Measurements from ENCODE around the gene CHRM3.
"Not testable (repeated sequence)": the region's sequence is repeated elsewhere in the genome, so short reads cannot be mapped to it uniquely, and the experiment has no call there.

CHRM3 gene

DNA sequence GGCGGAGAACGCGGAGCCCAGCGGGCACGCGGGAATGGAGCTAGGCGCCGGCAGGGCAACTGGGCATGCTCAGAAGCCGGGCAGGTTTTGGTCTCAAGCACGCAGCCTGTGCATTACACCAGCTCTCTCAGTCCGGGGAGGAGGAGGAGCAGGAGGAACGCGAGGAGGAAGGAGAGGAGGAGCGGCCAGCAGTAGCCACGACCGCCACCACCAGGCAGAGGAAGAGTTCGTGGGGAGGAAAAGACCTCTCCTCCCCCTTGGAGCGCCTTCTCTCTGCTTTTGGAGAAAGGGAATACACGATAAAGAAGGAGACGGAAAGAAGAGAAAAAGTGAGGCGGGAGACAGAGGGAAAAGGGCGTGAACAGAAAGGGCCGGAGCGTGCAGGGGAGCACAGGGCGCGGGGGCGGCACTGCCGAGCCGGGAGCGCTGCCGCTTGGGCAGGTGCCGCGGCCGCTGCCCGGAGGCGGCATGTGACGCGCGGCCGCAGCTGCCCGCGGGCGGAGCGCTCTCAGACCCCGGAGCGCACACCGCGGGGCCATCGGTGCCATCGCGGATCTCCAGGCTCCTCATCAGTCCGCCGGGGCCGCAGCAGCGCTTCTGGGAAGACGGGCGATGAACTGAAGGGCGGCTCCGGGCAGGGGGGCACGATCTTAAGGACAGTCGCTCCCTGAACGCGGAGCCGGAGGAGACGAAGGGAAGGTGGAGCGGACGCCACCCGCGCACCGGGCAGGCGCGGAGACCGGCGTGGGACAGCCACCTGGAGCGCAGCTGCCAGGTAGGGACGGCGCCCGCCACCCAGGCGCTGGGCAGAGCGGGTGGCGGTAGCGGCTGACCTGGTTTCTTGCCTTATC is at the start of gene CHRM3:
Gene CHRM3 (plus strand): TSS at position 116 of the 851 bp plus-strand sequence. CDS start 520,884 bp downstream, outside the sequence.
- Mint-ChIP-seq H3K27ac (no peak within 1 kb of the TSS), H3K9me3 (peaks cover 8% of the 10 kb centered on the region), H3K36me3 (no peaks in the 10 kb centered on the region), H3K4me1 (no peaks in the 10 kb centered on the region), H3K4me3 (peak within 1 kb of the TSS; percentile 19), H3K27me3 (peaks cover 36% of the 10 kb centered on the region)
- no peak for ATAC-seq

DNA sequence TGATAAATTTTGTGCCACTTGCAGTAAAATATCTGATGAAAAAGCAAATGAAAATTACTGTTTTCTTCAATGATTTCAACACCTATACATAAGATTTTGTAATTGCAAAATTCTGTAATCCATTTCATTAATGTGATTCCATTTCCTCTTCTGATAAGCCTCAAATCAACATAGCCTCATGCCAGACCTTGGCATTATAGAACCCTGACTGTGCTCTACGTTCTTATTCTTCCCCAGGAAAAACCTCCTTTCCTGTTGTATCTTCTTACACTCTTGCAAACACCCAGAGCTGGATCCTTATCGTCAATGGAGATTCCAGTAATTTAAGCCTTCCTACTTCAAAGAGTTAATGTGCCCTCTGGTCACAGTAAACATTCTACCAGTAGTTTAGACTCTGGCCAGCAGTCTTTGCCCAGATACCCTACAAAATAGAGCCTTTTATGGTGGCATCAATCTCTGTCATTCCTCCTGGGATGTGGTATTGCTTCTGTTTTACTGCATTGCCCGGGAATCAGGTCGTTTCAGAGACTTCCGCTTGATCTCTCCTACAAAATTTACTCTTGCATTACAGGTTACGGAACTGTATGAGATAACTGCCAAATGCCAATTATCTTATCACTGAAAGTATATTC is 48.5 kb upstream of the CHRM3 start:
- Mint-ChIP-seq H3K4me3 (no peak overlapping the region), H3K27me3 (no peaks in the 10 kb centered on the region)

DNA sequence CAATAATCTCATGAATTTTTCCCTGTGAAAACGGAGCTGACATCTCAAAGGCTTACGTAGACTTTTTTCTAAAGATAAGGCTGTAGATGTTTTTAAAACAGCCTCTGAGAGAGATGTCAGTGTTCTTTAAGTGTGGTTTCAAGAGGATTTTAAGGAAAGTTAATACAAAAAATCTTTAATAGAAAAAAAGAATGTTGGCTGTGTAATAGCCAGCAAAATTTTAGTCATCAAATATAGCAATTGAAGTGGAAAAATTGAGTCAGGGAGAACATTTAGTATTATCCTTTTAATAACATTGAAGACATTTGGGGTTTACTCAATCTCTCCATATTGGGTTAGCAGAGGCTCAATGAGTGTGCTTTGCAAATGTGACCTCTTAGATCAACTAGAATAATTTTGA is 38.6 kb upstream of the CHRM3 start:
- Mint-ChIP-seq H3K36me3 (no peaks in the 10 kb centered on the region), H3K4me1 (no peaks in the 10 kb centered on the region), H3K27ac (no peak overlapping the region), H3K4me3 (no peak overlapping the region), H3K27me3 (no peaks in the 10 kb centered on the region), H3K9me3 (no peaks in the 10 kb centered on the region)
- no peak for ATAC-seq

More for the DNA sequence above, 48.5 kb upstream of the CHRM3 start:
- no peaks in the 10 kb centered on the region for H3K36me3 Mint-ChIP-seq
- H3K9me3 Mint-ChIP-seq: peaks cover 14% of the 10 kb centered on the region
- H3K27ac Mint-ChIP-seq: no peak overlapping the region
- no peak for ATAC-seq
- H3K4me1 Mint-ChIP-seq: no peaks in the 10 kb centered on the region

DNA sequence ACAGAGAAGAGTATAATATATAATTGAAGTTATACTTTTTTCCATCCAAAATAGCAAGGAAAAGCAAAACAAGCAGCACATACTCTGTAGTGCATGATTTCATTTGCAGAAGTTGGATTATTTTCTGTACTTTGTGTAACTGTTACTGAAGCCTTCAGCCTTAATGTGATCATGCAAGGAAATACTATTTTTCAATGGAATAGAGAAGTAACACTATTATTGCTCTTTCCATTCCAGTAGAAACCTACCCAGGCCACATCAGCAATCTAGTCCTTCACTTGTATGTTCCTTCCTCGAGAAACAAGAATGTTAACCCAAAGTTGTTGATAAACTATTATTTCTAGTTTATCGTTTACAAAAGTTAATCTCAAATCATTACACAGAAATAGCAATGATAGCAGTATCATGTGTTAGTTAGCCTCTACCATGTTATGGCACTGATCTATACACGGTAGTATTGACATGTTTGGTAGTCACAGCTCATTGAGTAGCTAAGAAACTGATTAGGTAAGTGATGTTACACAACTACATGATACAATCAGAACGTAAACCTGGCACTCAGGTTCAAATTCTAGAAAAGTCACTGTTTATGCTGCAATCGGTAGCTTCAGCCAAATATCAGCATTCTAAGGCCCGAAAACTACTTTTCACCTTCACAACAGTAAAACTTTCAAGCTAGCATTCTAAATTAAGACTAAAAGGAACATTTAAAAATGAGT is 37.6 kb upstream of the CHRM3 start:
- no peak for ATAC-seq
- H3K27ac Mint-ChIP-seq: no peak overlapping the region
- no peaks in the 10 kb centered on the region for H3K36me3 Mint-ChIP-seq
- H3K4me1 Mint-ChIP-seq: no peaks in the 10 kb centered on the region
- no peaks in the 10 kb centered on the region for H3K9me3 Mint-ChIP-seq
- H3K27me3 Mint-ChIP-seq: no peaks in the 10 kb centered on the region
- no peak overlapping the region for H3K4me3 Mint-ChIP-seq

DNA sequence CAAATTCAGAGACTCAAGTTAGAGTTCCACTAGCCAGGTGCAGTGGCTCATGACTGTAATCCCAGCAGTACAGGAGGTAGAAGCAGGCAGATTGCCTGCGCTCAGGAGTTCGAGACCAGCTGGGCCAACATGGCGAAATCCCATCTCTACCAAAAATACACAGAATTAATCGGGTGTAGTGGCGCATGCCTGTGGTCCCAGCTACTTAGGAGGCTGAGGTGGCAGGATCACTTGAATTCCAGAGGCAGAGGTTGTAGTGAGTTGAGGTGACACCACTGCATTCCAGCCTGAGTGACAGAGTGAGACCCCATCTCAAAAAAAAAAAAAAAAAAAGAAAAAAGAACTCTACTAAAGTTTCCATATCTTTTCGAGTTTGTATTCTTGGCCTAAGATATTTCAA is 36.7 kb upstream of the CHRM3 start:
- H3K4me1 Mint-ChIP-seq: no peaks in the 10 kb centered on the region
- H3K4me3 Mint-ChIP-seq: no peak overlapping the region
- no peaks in the 10 kb centered on the region for H3K36me3 Mint-ChIP-seq
- no peaks in the 10 kb centered on the region for H3K9me3 Mint-ChIP-seq
- H3K27me3 Mint-ChIP-seq: no peaks in the 10 kb centered on the region
- no peak overlapping the region for H3K27ac Mint-ChIP-seq
- no peak for ATAC-seq

DNA sequence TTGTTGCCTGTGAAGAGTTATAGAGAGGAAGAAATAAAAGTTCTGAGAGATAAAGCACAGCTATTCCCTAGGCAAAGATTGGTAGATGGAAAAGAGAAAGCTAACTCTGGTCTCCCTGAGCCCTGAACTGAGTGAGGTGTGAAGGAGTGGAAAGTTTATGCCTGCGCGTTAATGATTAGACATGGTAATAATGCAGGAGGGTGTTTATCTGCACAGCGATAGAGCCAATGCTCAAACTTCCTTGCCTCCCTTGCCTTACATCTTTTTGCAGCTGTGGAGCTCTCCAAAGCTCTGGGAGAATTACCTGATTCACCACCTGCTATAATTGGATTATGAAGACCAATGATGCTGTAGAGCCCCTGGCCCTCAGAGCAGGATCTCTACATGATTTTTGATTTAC is 32.8 kb upstream of the CHRM3 start:
- Mint-ChIP-seq H3K9me3 (peaks cover 3% of the 10 kb centered on the region), H3K27me3 (no peaks in the 10 kb centered on the region), H3K4me1 (no peaks in the 10 kb centered on the region), H3K27ac (no peak overlapping the region), H3K4me3 (no peak overlapping the region), H3K36me3 (no peaks in the 10 kb centered on the region)
- ATAC-seq: no peak

DNA sequence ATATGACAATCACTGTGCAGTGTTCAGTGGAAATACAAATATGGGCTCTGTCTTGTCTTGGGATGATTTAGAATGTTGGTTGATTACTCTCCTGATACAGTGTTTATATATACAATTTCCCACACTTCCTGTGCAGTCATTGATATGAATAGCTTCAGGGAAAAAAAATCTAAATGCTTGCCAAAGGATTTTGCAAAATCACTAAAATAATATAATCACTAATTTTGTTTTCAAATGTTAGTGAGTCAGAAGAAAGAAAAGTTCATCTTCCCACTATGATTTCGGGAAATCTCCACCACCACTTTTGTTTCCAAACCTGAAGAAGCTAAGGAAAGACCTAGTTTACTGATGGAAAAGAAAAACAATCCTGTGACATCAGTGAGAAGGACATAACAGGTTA is 32.1 kb upstream of the CHRM3 start:
- Mint-ChIP-seq H3K4me3 (no peak overlapping the region), H3K27ac (no peak overlapping the region), H3K27me3 (no peaks in the 10 kb centered on the region), H3K36me3 (no peaks in the 10 kb centered on the region), H3K4me1 (no peaks in the 10 kb centered on the region), H3K9me3 (peaks cover 3% of the 10 kb centered on the region)
- no peak for ATAC-seq

DNA sequence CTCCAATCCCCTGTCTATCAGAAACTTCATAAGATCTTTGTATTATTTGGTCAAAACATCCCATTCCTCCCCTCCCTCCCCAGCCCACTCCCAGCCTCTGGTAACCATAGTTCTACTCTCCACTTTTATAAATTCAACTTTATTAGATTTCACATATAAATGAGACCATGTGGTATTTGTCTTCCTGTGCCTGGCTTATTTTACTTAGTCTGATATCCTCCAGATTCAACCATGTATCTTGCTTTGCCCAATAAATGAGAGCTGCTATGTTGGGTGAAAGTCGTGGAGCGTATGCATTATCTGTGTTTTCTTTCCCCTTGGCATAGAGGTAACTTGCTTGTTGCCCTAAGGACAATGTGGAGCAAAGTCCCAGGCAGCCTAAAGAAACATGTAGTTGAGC is 28.5 kb upstream of the CHRM3 start:
- Mint-ChIP-seq H3K4me1 (no peaks in the 10 kb centered on the region), H3K27ac (no peak overlapping the region), H3K27me3 (no peaks in the 10 kb centered on the region), H3K4me3 (no peak overlapping the region), H3K9me3 (peaks cover 3% of the 10 kb centered on the region), H3K36me3 (no peaks in the 10 kb centered on the region)
- ATAC-seq: no peak

DNA sequence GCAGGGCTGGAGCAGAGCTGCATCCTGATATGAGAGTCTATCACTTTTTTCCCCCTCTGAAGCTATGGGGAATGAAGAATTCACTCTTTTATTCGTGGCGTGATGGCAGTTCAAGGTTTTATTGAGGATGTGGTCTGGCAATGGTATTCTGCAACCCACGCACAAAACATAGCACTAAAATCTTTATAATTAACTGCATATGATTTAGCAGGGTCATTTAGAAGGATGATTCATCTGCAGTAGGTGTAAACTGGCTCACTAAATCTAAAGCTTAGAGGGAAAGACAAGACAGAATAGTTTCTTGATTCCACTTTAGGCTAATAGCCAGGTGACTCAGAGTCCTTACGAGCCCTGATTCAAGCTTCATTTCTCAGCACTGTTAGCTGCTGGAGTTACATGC is 25.0 kb upstream of the CHRM3 start:
- H3K27me3 Mint-ChIP-seq: no peaks in the 10 kb centered on the region
- no peak overlapping the region for H3K27ac Mint-ChIP-seq
- H3K36me3 Mint-ChIP-seq: no peaks in the 10 kb centered on the region
- no peaks in the 10 kb centered on the region for H3K4me1 Mint-ChIP-seq
- no peak overlapping the region for H3K4me3 Mint-ChIP-seq
- no peak for ATAC-seq
- peaks cover 6% of the 10 kb centered on the region for H3K9me3 Mint-ChIP-seq

DNA sequence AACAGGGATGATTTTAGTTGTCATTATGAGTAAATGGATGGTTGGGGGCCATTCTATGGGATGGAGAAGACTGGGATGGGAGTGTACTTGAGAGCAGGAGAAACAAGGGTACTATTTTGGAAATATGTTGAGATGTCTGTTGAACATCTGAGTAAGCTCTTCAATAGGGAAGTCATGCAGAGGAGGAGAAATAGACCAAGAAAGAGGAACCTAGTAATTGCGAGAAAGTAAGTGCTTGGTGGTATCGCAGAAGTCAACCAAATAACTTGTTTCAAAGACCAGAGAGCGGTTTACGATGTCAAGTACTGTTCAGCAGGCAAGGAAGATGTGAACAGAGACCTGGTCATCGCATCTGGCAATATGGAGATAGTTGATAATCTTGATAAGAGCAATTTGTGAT is 22.4 kb upstream of the CHRM3 start:
- H3K4me3 Mint-ChIP-seq: no peak overlapping the region
- no peaks in the 10 kb centered on the region for H3K36me3 Mint-ChIP-seq
- H3K9me3 Mint-ChIP-seq: peaks cover 3% of the 10 kb centered on the region
- H3K4me1 Mint-ChIP-seq: no peaks in the 10 kb centered on the region
- H3K27me3 Mint-ChIP-seq: no peaks in the 10 kb centered on the region
- no peak for ATAC-seq
- no peak overlapping the region for H3K27ac Mint-ChIP-seq

DNA sequence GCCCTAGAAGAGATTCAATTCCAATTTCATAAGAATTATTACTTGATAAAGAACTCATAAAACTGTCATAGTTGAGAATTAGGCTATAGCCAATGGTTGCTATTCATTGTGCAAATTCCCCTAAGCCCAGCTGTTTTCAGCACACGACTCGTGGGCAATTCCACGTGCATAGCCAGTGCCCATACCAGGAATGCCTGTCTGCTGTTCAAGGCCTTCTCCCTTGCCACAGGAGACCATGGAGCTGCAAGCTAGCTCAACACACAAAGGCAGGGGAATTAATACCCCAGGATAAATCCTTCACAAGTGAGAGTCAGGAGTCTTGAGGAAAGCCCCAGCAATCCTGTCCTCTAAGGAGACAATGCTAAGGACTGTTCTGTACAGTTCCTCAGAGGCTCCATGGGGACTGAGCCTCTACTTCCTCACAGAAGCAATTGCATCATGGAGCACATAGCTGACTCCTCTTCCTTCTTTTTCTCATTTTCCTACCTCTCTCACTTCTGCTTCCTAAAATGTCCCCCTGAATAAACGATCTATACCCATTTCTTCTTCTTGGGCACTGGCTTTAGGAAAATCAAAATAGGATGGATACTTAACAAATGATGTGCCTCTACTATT is 19.1 kb upstream of the CHRM3 start:
- H3K4me3 Mint-ChIP-seq: no peak overlapping the region
- H3K9me3 Mint-ChIP-seq: peaks cover 3% of the 10 kb centered on the region
- ATAC-seq: no peak
- no peaks in the 10 kb centered on the region for H3K27me3 Mint-ChIP-seq
- H3K4me1 Mint-ChIP-seq: no peaks in the 10 kb centered on the region
- no peak overlapping the region for H3K27ac Mint-ChIP-seq
- no peaks in the 10 kb centered on the region for H3K36me3 Mint-ChIP-seq

DNA sequence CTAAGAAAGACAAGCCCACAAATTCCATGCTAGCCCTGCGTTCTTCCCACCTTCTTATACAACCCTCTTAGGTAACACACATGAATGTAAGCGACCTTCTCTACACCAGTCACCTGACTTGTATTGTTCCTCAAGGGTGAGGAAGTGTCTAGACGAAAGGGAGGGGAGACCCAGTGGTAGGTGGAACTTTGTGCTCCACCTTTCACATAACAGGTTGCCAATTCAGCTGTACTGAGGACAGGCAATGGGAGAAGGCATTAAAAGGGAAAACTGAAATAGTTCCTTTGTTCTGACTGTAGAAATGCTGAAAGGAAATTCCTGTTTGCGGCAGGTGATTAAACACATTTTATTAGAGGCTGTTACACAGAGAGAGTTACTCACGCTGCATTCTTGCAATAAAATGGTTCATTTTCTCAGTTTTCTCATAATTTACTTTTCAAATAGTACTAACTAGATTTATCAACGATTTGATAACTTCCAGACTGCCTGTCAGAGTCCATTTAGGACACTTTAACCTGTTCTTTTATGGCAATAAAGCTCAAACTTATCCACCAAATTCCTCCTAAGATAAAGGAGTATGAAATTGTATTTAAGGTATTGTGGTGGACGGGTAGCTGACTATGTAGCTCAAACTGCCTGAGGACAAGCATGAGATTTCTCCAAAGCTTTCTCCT is 17.8 kb upstream of the CHRM3 start:
- no peak overlapping the region for H3K4me3 Mint-ChIP-seq
- H3K27ac Mint-ChIP-seq: no peak overlapping the region
- no peaks in the 10 kb centered on the region for H3K36me3 Mint-ChIP-seq
- no peaks in the 10 kb centered on the region for H3K9me3 Mint-ChIP-seq
- no peak for ATAC-seq
- H3K27me3 Mint-ChIP-seq: no peaks in the 10 kb centered on the region
- no peaks in the 10 kb centered on the region for H3K4me1 Mint-ChIP-seq

DNA sequence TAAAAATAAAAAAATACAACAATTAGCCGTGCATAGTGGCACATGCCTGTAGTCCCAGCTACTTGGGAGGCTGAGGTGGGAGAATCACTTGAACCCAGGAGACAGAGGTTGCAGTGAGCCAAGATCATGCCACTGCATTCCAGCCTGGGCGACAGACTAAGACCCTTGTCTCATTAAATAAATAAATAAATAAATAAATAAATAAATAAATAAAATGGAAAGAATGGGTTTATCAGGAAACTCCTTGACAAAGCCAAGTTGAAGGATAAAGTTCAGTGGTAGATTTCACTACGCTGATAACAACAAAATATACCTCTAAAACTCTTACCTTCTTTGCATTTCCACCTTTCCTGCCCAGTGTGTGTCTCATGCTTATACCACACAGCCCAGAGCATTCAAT is 15.5 kb upstream of the CHRM3 start:
- not testable (repeated sequence) for ATAC-seq, H3K27me3 Mint-ChIP-seq, H3K36me3 Mint-ChIP-seq, H3K27ac Mint-ChIP-seq, H3K4me1 Mint-ChIP-seq, H3K9me3 Mint-ChIP-seq, H3K4me3 Mint-ChIP-seq

DNA sequence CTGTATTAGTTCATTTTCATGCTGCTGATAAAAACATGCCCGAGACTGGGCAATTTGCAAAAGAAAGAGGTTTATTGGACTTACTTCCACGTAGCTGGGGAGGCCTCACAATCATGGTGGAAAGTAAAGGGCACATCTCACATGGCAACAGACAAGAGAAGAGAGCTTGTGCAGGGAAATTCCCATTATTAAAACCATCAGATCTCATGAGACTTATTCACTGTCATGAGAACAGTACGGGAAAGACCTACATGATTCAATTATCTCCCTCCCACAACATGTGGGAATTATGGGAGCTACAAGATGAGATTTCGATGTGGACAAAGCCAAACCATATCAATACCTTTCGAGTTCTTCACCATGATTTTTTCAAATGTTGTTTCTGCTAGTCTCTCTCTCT is 3.7 kb upstream of the CHRM3 start:
- Mint-ChIP-seq H3K36me3 (no peaks in the 10 kb centered on the region), H3K9me3 (peaks cover 11% of the 10 kb centered on the region), H3K27me3 (peaks cover 21% of the 10 kb centered on the region), H3K27ac (no peak overlapping the region), H3K4me1 (no peaks in the 10 kb centered on the region), H3K4me3 (no peak overlapping the region)
- ATAC-seq: no peak

DNA sequence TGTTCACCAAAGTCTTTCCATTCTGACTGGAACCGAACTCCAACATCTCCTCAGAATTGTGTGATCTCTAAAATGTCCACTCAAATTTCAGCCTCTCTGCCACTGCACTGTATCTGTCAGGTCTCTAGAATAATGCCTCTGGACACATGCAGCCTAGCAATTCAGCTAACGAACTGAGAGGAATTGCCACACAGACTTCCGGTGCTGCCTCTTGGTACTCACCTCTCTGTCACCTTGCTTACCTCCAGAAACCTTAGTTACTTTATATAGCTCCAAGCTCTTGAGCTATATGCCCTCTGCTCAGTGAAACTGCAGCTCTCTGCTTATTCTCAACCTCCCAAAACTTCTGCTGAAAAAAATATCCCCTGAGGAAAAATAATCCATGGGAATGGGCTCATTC is 2.7 kb upstream of the CHRM3 start:
- Mint-ChIP-seq H3K27ac (no peak overlapping the region), H3K4me1 (no peaks in the 10 kb centered on the region), H3K9me3 (peaks cover 8% of the 10 kb centered on the region), H3K27me3 (peaks cover 30% of the 10 kb centered on the region), H3K36me3 (no peaks in the 10 kb centered on the region), H3K4me3 (no peak overlapping the region)
- no peak for ATAC-seq
